Stimulated activated CD4-positive, alpha-beta T cell treated with anti-CD3 and anti-CD28 coated beads, TNF-alpha, amount 100 ng/mL, for 24 hours (primary cell): ENCODE measurements around the gene NRSN1.
"Not testable (repeated sequence)": the region's sequence is repeated elsewhere in the genome, so short reads cannot be mapped to it uniquely, and the experiment has no call there.

ENCODE experiments used
- DNase-seq, 3 experiments: peaks; one replicate each; pipeline ENCODE4 v3.0.0-alpha.2; 2020; ENCODE audit warnings: low read depth in 3 of 3

Gene NRSN1

GRCh38 chr6:24140591-24140990, 14.6 kb downstream of the NRSN1 start:
- no peak for DNase-seq

DNA sequence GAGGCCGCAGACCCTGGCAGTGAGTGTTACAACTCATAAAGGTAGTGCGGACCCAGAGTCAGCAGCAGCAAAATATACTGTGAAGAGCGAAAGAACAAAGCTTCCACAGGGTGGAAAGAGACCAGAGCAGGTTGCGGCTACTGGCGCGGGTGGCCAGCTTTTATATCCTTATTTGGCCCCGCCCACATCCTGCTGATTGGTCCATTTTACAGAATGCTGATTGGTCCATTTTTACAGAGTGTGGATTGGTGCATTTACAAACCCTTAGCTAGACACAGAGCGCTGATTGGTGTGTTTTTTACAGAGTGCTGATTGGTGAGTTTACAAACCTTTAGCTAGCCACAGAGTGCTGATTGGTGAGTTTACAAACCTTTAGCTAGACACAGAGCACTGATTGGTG, 16.7 kb downstream of the NRSN1 start:
- DNase-seq: not testable (repeated sequence)

DNA sequence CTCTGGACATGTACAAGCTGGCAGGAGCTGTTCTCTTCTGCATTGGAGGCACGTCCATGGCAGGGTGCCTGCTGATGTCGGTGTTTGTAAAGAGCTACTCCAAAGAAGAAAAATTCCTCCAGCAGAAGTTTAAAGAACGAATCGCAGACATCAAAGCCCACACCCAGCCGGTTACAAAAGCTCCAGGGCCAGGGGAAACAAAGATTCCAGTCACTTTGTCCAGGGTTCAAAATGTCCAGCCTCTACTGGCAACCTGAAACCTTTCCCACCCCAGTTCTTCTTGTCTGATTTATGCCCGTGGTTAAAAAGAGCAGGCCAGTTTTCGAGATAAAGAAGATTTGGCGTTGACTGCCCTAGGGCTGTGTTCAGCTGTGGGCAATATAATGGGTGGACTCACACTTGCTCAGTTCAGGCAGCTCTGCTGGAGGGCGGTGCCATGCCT, 19.7 kb downstream of the NRSN1 start:
- no peak for DNase-seq

DNA sequence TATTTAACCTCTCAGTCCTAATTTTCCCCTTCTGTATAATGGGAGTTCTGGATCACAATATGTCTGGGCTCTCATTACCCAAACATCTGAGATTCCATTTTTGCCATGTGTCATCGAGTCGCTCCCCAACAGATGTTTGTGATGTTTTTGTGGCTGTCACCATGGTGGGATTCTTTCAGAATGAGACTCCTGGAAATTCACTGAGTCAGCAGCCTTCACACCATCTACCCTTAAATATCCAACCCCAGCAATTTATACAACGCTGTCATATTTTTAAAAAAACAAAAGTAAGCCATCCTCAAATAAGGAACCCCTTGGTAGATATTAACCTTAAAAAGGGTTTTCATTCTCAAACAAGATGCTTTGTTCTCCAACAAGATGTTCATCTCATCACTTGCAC, 20.9 kb downstream of the NRSN1 start:
- DNase-seq: no peak

DNA sequence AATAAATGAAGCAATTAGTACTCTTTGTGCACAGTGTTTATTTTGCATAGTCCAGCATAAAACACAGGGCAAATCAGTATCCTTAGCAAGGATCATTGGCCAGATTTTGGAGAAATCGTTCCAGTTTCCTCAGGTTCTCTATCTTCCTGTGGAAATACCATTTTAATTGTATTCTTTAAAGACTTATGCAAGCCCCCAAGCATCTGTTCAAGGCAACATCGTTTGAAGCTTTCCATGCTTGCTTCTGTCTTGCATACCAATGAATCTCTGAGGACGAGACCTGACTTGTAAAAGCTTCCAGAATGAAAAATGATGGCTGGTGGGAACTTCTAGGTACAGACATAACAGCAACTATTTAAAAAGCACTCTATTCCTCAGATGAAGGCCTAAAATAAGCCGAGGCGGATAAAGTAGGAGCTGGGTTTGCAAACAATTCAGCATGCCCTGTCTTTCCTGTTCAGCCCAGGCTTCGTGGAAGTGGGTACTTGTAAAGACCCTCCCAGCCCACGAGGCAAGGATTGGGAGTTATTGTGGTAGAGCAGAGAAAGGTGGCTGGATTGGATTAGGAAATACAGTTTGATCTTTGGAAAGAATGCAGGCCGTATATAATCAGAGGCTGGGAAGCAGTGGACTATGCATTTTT, 21.6 kb downstream of the NRSN1 start:
- no peak for DNase-seq

DNA sequence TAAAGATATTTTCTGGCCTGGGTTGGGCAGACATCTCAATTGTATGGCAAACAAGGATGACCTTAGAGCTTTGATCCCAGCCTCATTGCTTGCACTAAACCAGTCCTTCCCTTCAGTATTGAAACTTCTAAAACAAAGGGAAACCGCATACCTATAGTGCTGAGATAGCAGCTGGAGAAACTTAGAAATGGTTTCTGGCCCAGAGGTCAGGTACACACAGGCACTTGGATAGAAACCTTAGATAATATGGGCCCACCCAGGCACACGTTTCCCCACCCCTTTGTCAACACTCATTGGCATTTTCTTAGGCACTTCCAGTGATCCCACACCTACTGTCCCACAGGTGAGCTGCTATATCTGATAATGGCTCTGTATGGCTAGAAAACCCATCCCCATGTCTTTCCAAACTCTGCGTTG, 22.1 kb downstream of the NRSN1 start:
- no peak for DNase-seq

DNA sequence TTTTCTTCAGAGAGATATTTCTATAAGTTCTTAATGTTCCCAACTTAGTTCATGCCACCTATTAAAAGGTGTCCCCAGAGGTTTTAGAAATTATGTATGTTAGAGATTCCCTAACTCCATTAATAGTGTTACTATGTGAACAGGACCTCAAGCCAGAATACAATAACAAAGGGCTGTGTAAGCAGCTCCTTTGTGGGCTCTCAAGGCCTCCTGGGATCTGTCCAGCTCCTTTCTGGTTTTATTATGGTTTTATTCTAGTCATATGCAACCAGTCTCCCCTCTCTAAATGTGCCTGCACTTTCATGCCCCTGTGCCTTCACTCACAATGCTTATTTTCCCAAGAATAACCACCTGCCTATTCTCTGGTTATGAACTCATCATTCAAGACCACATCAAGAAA, 22.7 kb downstream of the NRSN1 start:
- DNase-seq: no peak

GRCh38 chr6:24149296-24149695, 23.3 kb downstream of the NRSN1 start:
- DNase-seq: no peak

DNA sequence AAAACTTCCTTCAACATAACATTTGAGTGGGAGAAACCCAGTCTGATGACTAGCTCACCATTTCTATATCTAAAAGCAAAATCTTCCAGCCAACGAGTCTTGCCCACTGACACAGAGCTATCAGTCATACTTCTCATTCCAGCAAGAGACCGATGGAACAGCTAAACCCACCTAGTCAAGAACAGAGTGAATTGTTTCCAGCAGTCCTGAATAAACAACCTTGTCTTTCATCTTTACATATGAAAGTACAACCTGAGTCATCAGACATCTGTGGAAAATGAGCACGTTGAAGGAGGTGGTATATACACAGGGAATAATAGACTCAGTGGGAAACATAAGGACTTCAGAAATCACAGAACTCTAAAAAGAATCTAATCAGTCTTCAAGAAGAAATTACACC, 23.8 kb downstream of the NRSN1 start:
- no peak for DNase-seq

DNA sequence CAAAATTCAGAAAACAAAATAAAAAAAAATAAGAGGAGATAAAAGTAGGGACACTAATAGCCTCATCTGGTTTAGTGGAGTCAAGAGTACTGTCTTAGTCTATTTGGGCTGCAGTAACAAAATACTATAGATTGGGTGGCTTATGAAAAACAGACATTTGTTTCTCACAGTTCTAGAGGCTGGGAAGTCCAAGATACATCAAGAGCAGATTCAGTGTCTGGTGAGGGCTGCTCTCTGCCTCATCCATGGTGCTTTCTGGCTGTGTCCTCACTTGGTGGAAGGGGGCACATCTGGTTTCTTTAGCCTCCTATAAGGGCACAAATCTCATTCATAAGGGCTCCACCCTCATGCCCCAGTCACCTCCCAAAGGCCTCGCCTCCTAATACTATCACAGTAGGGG, 26.0 kb downstream of the NRSN1 start:
- DNase-seq: no peak

- DNase-seq: no peak
These were observed 28.1 kb downstream of the NRSN1 start for GRCh38 chr6:24154121-24154520.

- DNase-seq: no peak
These were observed 31.9 kb downstream of the NRSN1 start for GRCh38 chr6:24157886-24158285.

DNA sequence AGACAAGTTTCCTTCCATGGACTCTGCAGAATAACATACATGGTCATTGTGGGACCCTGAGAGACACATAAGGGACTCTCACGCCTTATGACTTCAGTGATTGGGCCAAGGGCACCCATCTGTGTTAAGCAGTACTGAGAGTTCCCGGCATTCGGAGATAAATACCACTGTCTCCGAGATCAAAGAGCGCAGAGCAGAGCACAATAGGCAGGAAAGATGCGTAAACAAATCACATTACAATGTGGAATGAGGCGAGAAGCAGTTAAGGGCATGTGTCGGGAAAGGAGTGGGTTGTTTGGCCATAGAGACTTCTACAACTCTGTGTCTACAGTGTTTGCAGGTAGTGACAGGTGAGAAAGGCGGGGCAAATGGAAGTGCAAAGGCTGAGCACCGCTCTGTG, 57.6 kb downstream of the NRSN1 start:
- no peak for DNase-seq

- DNase-seq: no peak
These were observed 60.3 kb downstream of the NRSN1 start for GRCh38 chr6:24186349-24186748.

DNA sequence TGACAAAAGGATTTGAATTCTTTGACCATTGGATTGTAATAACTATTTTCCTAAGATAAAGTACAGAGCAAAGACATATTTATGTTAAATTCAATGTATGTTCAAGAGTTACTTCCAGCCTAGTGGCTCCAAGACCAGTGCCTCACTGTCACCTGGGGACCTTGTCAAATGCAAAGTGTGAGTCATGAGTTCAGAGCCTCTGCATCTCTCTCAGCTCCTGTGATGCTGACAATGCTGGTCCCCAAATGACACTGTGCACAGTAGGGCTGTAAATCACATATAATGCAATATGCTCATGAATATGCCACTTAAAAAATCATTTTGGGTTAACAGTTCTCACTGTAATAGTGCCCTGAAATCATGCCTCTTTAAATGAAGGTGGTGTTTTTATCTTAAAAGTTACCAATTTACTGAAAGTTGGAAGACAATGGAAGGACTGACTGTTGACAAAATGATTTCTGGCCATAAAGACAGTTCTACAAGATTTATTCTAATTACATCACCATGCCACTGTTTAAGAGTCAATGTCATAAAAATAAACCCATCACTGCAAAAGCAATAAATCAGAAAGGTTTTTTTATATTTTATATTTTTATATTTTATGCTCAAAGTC, 62.1 kb downstream of the NRSN1 start:
- DNase-seq: no peak

DNA sequence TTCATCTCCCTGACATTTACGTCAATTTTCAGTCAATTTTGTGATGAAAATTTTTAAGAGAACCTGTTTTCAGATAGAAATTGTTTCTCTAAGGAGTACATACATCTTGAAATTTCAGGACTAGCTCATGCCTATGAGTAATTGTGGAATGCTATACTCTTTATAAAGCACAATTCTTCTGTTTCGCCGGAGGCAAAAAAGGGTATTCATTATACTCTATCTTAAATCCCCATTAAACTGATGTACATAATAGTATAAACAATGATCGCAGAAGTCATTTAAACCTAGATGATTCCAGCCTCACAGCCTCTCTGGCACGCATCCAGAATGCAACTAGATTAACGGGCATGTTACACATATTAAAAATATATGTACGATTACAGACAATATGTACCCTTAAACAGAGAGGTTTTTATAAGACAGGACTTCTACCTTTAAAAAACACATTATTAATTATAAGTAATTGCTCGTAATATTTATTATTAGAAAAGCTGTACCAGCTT, 62.6 kb downstream of the NRSN1 start:
- DNase-seq: no peak

GRCh38 chr6:24191346-24191745, 65.3 kb downstream of the NRSN1 start:
- no peak for DNase-seq

- no peak for DNase-seq
These were observed 67.3 kb downstream of the NRSN1 start for GRCh38 chr6:24193364-24193763.

- DNase-seq: no peak
These were observed 69.1 kb downstream of the NRSN1 start for GRCh38 chr6:24194978-24195700.

DNA sequence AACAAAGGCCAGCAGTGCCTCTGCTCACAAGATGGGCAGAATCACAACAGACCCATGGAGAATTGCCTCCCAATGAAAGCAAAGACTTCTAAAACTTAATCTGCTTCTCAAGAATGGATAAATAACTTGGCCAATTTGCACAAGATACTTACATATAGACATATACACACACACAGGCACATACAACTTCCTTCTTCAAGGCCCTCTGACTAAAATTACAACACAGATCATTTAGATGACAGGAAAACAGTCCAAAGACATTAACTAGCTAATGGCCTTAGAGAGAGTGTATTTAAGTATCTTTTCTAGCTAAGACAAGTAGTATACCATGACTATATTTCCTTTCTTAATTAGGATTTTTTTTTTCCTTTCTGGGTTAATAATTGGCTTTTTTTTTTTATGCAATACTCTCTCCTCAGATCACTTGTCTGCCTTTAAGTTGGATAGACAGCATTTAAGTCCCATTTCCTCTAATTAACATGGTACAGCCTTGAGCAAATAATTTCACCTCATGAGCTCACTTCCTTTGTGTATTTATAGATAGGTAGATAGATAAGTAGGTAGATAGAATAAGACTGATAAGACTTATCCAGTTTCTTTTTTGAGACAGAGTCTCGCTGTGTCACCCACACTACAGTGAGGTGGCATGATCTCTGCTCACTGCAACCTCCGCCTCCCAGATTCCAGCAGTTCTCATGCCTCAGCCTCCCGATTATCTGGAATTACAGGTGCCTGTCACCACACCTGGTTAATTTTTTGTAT, 70.0 kb downstream of the NRSN1 start:
- DNase-seq: no peak
